Aorta (tissue), 5 donors: ENCODE data around the gene HNRNPAB. TPM values are rescaled to one million over a fixed set of nuclear protein-coding genes. Genes with fewer than 3 reads are reported as not detected.

ENCODE experiments used
- ATAC-seq: fragments of 200-7000 bp; cut with Tn5 transposase; one replicate; pipeline ENCODE4 v1.9.1; 2022; ENCODE audit warnings: moderate library complexity; ENCODE audit not compliant: low FRiP score
- DNase-seq, 2 donors: peaks; one replicate each; pipeline ENCODE4 v3.0.0-alpha.2; 2020
- H3K27ac ChIP-seq, 2 donors: one replicate each; pipeline ENCODE4 v1.5.1; 2013; ENCODE audit warnings: low read length in 2 of 2, mild to moderate bottlenecking in 2 of 2, moderate library complexity in 2 of 2, control low read depth in 1 of 2, inconsistent platforms in 1 of 2, low read depth in 1 of 2
- H3K27me3 ChIP-seq, 2 donors: one replicate each; pipeline ENCODE4 v1.6.1; 2013; ENCODE audit warnings: control low read depth in 1 of 2, low read length in 1 of 2, mild to moderate bottlenecking in 1 of 2, moderate library complexity in 1 of 2; ENCODE audit not compliant: insufficient read depth in 2 of 2, control insufficient read depth in 1 of 2
- H3K36me3 ChIP-seq, 2 donors: one replicate each; pipeline ENCODE4 v1.6.1; 2013; ENCODE audit warnings: control low read depth in 1 of 2, low read length in 1 of 2, mild to moderate bottlenecking in 1 of 2; ENCODE audit not compliant: insufficient read depth in 2 of 2, control insufficient read depth in 1 of 2
- H3K4me1 ChIP-seq, 2 donors: one replicate each; pipeline ENCODE4 v1.6.1; 2013; ENCODE audit warnings: low read length in 2 of 2, control low read depth in 1 of 2, mild to moderate bottlenecking in 1 of 2, moderate library complexity in 1 of 2; ENCODE audit not compliant: insufficient read depth in 2 of 2, control insufficient read depth in 1 of 2
- H3K4me3 ChIP-seq, 2 donors: one replicate each; pipeline ENCODE4 v1.5.1; 2013; ENCODE audit warnings: low read length in 2 of 2, control low read depth in 1 of 2, mild to moderate bottlenecking in 1 of 2
- H3K9me3 ChIP-seq: one replicate; pipeline ENCODE4 v1.6.1; 2013; ENCODE audit warnings: mild to moderate bottlenecking, low read length; ENCODE audit not compliant: control insufficient read depth
- WGBS, 2 donors: extraction: QIAGEN DNeasy Blood & Tissue Kit; methylation state at CpG; one replicate each; pipeline ENCODE4 v1.1.7; 2013; 5-methylcytosine and 5-hydroxymethylcytosine counted together
- intact Hi-C, 2 donors: fragments of 100-400 bp; cut with DNase I; formaldehyde crosslinking; loops; one replicate each; pipeline versions ENCODE4 v1.14.2 to v1.15.0; 2022
- polyA plus RNA-seq, 2 donors: library from polyadenylated mRNA; stranded (reverse); fragments of 200-250 nt; gene quantifications; one replicate each; pipeline ENCODE4 v1.2.3, GENCODE V29; 2013
- total RNA-seq, 2 donors: library from RNA; stranded (reverse); fragmentation: NEBNext Ultra II Directional; extraction: Animal tissue kit (Norgen Biotek cat#: 25700); gene quantifications; one replicate each; pipeline ENCODE4 v1.2.1, GENCODE V29; 2021
- donor health status: healthy with polysubstance abuse.
- donor health status: Bipolar disorder and iron deficiency.
- donor health status: DM: no; HTN: no; CAD: no.
- donor health status: DM: no; HTN: no; CAD: no.
- donor health status: DM: yes; HTN: yes; CAD: no.

The HNRNPAB gene
- total and polyA plus RNA-seq, 4 donors = 62.5 to 112 (median 82.7) TPM

GRCh38 chr5:178201221-178201926 lies 3.0 kb upstream of the HNRNPAB start:
- intact Hi-C loops = no loop called here
- 86 to 87% methylated on average over 14 of the region's 14 CpGs for WGBS, 2 donors
- H3K36me3 ChIP-seq = no peaks in the 10 kb centered on the region
- peaks cover 2 to 6% of the 10 kb centered on the region in 2 donors for H3K4me1 ChIP-seq
- no peaks in the 10 kb centered on the region for H3K9me3 ChIP-seq
- DNase-seq (peak in 1 of 2 donors; percentile 6), ATAC-seq (no peak)
- peaks cover 0 to 1% of the 10 kb centered on the region in 2 donors for H3K27me3 ChIP-seq
- no peak overlapping the region for H3K4me3 ChIP-seq
- H3K27ac ChIP-seq = no peak overlapping the region

- Histone ChIP-seq H3K36me3 (no peaks in the 10 kb centered on the region), H3K27ac (no peak overlapping the region), H3K9me3 (no peaks in the 10 kb centered on the region), H3K27me3 (peaks cover 0 to 1% of the 10 kb centered on the region in 2 donors), H3K4me3 (no peak overlapping the region), H3K4me1 (peaks cover 3 to 6% of the 10 kb centered on the region in 2 donors)
- no peak for DNase-seq
- intact Hi-C loops = no loop called here
- ATAC-seq = no peak
- 32 to 36% methylated on average over 2 of the region's 2 CpGs for WGBS, 2 donors
These were observed 2.5 kb upstream of the HNRNPAB start for GRCh38 chr5:178201927-178202235.

- ATAC-seq = no peak
- Histone ChIP-seq H3K9me3 (no peaks in the 10 kb centered on the region), H3K4me3 (no peak overlapping the region), H3K36me3 (peaks cover 0 to 3% of the 10 kb centered on the region in 2 donors), H3K27me3 (peaks cover 0 to 1% of the 10 kb centered on the region in 2 donors), H3K27ac (no peak overlapping the region), H3K4me1 (peaks cover 3 to 6% of the 10 kb centered on the region in 2 donors)
- intact Hi-C loops = no loop called here
- 96% methylated on average over 10 of the region's 10 CpGs for WGBS, 2 donors
- DNase-seq = no peak
These were observed 1.8 kb upstream of the HNRNPAB start for GRCh38 chr5:178202541-178202940.

- peaks cover 0 to 6% of the 10 kb centered on the region in 2 donors for H3K36me3 ChIP-seq
- DNase-seq = no peak
- WGBS, 2 donors = 19 to 25% methylated on average over 28 to 30 of the region's 30 CpGs
- peak overlapping the region; percentile 1 to 51 for H3K4me3 ChIP-seq
- no peak overlapping the region for H3K27ac ChIP-seq
- no peaks in the 10 kb centered on the region for H3K9me3 ChIP-seq
- peak; percentile 17 for ATAC-seq
- H3K4me1 ChIP-seq = peaks cover 3 to 6% of the 10 kb centered on the region in 2 donors
- intact Hi-C loops = no loop called here
- H3K27me3 ChIP-seq = peaks cover 0 to 1% of the 10 kb centered on the region in 2 donors
These were observed 607 bp upstream of the HNRNPAB start for GRCh38 chr5:178203670-178204181.

GRCh38 chr5:178204935-178205748 lies 809 bp downstream of the HNRNPAB start:
- H3K9me3 ChIP-seq = no peaks in the 10 kb centered on the region
- intact Hi-C loops = loop anchor here in 1 of 2 donors (5.0 kb wide), 1 partner anchor 53 kb away; the partner anchor contains the start of gene NHP2
- peak; percentile 76 for ATAC-seq
- 0% methylated on average over 33 to 90 of the region's 90 CpGs for WGBS, 2 donors
- peaks cover 0 to 1% of the 10 kb centered on the region in 2 donors for H3K27me3 ChIP-seq
- H3K27ac ChIP-seq = peak overlapping the region; percentile 79 to 90
- peak; percentile 91 to 94 for DNase-seq
- peak overlapping the region; percentile 80 to 96 for H3K4me3 ChIP-seq
- H3K36me3 ChIP-seq = peaks cover 0 to 15% of the 10 kb centered on the region in 2 donors
- peaks cover 3 to 6% of the 10 kb centered on the region in 2 donors for H3K4me1 ChIP-seq

- WGBS, 2 donors = 4 to 6% methylated on average over 5 of the region's 5 CpGs
- DNase-seq (no peak), ATAC-seq (no peak)
- peaks cover 0 to 1% of the 10 kb centered on the region in 2 donors for H3K27me3 ChIP-seq
- intact Hi-C loops = loop anchor here in 1 of 2 donors (5.0 kb wide), 1 partner anchor 53 kb away; the partner anchor contains the start of gene NHP2
- peaks cover 3 to 19% of the 10 kb centered on the region in 2 donors for H3K36me3 ChIP-seq
- H3K4me3 ChIP-seq = peak overlapping the region; percentile 80 to 96
- H3K4me1 ChIP-seq = peaks cover 3 to 6% of the 10 kb centered on the region in 2 donors
- H3K9me3 ChIP-seq = no peaks in the 10 kb centered on the region
- no peak overlapping the region for H3K27ac ChIP-seq
These were observed 1.4 kb downstream of the HNRNPAB start for GRCh38 chr5:178205749-178206047.

GRCh38 chr5:178206166-178207101 lies 2.1 kb downstream of the HNRNPAB start:
- no peak overlapping the region for H3K27ac ChIP-seq
- H3K4me1 ChIP-seq = peaks cover 3 to 6% of the 10 kb centered on the region in 2 donors
- peak overlapping the region in 1 of 2 donors; percentile 96 for H3K4me3 ChIP-seq
- peaks cover 3 to 19% of the 10 kb centered on the region in 2 donors for H3K36me3 ChIP-seq
- ATAC-seq (no peak), DNase-seq (no peak)
- intact Hi-C loops = loop anchor here in 1 of 2 donors (5.0 kb wide), 1 partner anchor 54 kb away; the partner anchor contains the start of gene NHP2
- no peaks in the 10 kb centered on the region for H3K9me3 ChIP-seq
- peaks cover 0 to 1% of the 10 kb centered on the region in 2 donors for H3K27me3 ChIP-seq
- 47 to 48% methylated on average over 12 of the region's 12 CpGs for WGBS, 2 donors
